ENCODE measurements around the gene KLHL5. TPM values are rescaled to one million over a fixed set of nuclear protein-coding genes. Genes with fewer than 3 reads are reported as not detected.

Gene KLHL5
- 10 to 100 TPM; 19.7 to 27.3 (median 24.7) TPM for total RNA-seq

DNA sequence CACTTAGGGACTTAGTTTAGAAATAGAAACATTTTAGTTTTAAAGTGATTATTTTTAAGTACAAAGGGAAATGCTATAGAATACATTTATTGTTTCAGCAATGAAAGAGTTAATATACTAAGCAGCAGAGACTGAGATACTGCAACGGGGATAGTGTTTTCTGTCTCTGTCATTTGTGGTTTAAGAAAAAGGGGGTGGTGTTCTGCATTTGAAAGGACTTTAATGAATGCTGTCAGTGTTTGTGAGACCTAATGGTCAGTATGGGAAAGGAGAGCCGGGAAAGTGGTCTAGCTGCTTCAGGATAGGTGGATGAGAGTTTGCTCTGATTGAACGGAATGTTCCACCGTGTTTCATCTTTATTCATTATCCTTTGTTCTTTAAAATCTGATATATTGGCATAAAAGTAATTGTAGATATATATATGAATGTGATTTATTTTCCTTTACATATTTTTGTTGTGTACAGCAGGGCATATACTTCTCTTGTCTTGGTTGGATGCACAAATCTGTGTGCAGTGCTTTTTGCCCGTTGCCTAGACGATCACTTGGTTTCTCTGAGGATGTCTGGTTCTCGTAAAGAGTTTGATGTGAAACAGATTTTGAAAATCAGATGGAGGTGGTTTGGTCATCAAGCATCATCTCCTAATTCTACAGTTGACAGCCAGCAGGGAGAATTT lies at the start of gene KLHL5:
Gene KLHL5, plus strand, starts transcription at position 139 of the 676 bp plus-strand sequence. Its CDS starts 421 bp downstream, at position 560.
- Histone ChIP-seq H3K27ac (no peak within 1 kb of the TSS), H3K9me3 (no peaks in the 10 kb centered on the region), H3K36me3 (no peaks in the 10 kb centered on the region), H3K4me3 (replicated peaks in 1 of 3) (no peak within 1 kb of the TSS), H3K4me1 (no peaks in the 10 kb centered on the region), H3K27me3 (no peaks in the 10 kb centered on the region)
- no peak for TF ChIP-seq POLR2A (IDR thresholded peaks at IDR 0.05)
- TF ChIP-seq CTCF (IDR thresholded peaks at IDR 0.05), result no peak
- intact Hi-C loops (cut with DNase I), result no loop called here
- 28 to 43% methylated on average over 7 of the region's 7 CpGs for WGBS, 2 donors
- DNase-seq, result no peak

DNA sequence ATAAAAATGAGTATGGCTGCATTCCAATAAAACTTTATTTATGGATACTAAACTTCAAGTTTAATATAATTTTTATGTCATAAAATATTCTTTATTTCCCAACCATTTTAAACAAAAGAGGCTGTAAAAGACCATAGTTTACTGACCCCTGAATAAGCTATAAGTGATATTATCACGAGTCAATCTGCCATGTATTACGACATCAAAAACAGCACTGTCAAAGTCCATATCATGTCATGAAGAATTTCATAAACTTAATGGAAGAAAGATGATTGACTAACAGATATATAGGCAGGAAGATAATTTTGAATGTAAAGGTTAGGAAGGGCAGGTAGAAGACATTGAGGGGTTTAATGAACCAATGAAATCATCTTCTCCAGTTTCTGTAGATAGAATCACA lies 48.0 kb upstream of the KLHL5 start:
- H3K9me3 ChIP-seq, result no peaks in the 10 kb centered on the region
- TF ChIP-seq CTCF (IDR thresholded peaks at IDR 0.05) (no peak), POLR2A (IDR thresholded peaks at IDR 0.05) (no peak)
- no peak for DNase-seq
- no peaks in the 10 kb centered on the region for H3K36me3 ChIP-seq
- no peak overlapping the region for H3K27ac ChIP-seq
- no peaks in the 10 kb centered on the region for H3K27me3 ChIP-seq
- 94 to 95% methylated on average over 2 of the region's 2 CpGs for WGBS, 2 donors
- no peaks in the 10 kb centered on the region for H3K4me1 ChIP-seq
- no peak overlapping the region for H3K4me3 ChIP-seq (replicated peaks in 1 of 3)
- intact Hi-C loops (cut with DNase I), result no loop called here

DNA sequence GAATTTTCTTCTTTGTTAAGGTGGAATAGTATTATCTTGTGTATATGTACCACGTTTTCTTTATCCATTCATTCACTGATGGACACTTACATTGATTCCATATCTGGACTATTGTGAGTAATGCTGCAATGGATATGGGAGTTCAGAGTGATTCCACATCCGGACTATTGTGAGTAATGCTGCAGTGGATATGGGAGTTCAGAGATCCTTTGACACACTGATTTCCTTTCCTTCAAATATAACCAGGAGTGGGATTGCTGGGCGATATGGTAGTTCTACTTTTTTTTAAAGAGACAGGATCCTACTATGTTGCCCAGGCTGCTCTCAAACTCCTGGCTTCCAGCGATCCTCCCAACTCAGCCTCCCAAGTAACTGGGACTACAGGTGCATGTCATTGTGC lies 41.9 kb upstream of the KLHL5 start:
- intact Hi-C loops (cut with DNase I), result no loop called here
- TF ChIP-seq POLR2A (IDR thresholded peaks at IDR 0.05) (no peak), CTCF (IDR thresholded peaks at IDR 0.05) (no peak)

GRCh38 chr4:39021631-39022030 lies 40.4 kb upstream of the KLHL5 start:
- Histone ChIP-seq H3K4me3 (replicated peaks in 1 of 3) (no peak overlapping the region), H3K4me1 (no peaks in the 10 kb centered on the region), H3K36me3 (no peaks in the 10 kb centered on the region), H3K27me3 (no peaks in the 10 kb centered on the region), H3K9me3 (no peaks in the 10 kb centered on the region), H3K27ac (no peak overlapping the region)
- intact Hi-C loops (cut with DNase I), result no loop called here
- no peak for TF ChIP-seq CTCF (IDR thresholded peaks at IDR 0.05)
- TF ChIP-seq POLR2A (IDR thresholded peaks at IDR 0.05), result no peak
- DNase-seq, result no peak
- WGBS, 2 donors, result 94 to 95% methylated on average over 3 of the region's 3 CpGs

More for the DNA sequence above, 41.9 kb upstream of the KLHL5 start:
- no peak overlapping the region for H3K27ac ChIP-seq
- H3K4me3 ChIP-seq (replicated peaks in 1 of 3), result no peak overlapping the region
- H3K27me3 ChIP-seq, result no peaks in the 10 kb centered on the region
- 86 to 88% methylated on average over 4 of the region's 4 CpGs for WGBS, 2 donors
- no peaks in the 10 kb centered on the region for H3K36me3 ChIP-seq
- no peaks in the 10 kb centered on the region for H3K4me1 ChIP-seq
- no peak for DNase-seq
- H3K9me3 ChIP-seq, result no peaks in the 10 kb centered on the region

- TF ChIP-seq CTCF (IDR thresholded peaks at IDR 0.05), result no peak
- TF ChIP-seq POLR2A (IDR thresholded peaks at IDR 0.05), result no peak
- H3K4me3 ChIP-seq (replicated peaks in 1 of 3), result no peak overlapping the region
- H3K27ac ChIP-seq, result no peak overlapping the region
- WGBS, 2 donors, result 81 to 91% methylated on average over 2 of the region's 2 CpGs
- no peaks in the 10 kb centered on the region for H3K9me3 ChIP-seq
- intact Hi-C loops (cut with DNase I), result no loop called here
- H3K36me3 ChIP-seq, result no peaks in the 10 kb centered on the region
- no peak for DNase-seq
- no peaks in the 10 kb centered on the region for H3K27me3 ChIP-seq
- no peaks in the 10 kb centered on the region for H3K4me1 ChIP-seq
Observed at GRCh38 chr4:39022241-39022640, 39.8 kb upstream of the KLHL5 start.
